K562 (cell line): ENCODE data around the gene DIAPH3. TPM values are rescaled to one million over a fixed set of nuclear protein-coding genes. Genes with fewer than 3 reads are reported as not detected.

ENCODE experiments used
- NFIX ChIP-seq: fragments of 250-450 bp; sonication (Bioruptor Pico); IDR thresholded peaks from 2 replicates; pipeline ENCODE4 v1.4.0; 2020; ENCODE audit warnings: low read depth, mild to moderate bottlenecking, moderate library complexity
- PRPF4 ChIP-seq: fragments of 200-400 bp; formaldehyde crosslinking; IDR thresholded peaks from one replicate; pipeline ENCODE4 v1.6.1; 2017; ENCODE audit warnings: low read length, low read depth, mild to moderate bottlenecking; ENCODE audit not compliant: insufficient read depth, poor library complexity, severe bottlenecking
- TSC22D4 ChIP-seq: fragments of 450-650 bp; IDR thresholded peaks from 2 replicates; pipeline ENCODE4 v1.6.1; 2016; ENCODE audit warnings: missing genetic modification characterization, missing biosample characterization, control low read depth
- ZNF274 ChIP-seq: IDR thresholded peaks from 2 replicates; pipeline ENCODE4 v1.6.1; 2011; ENCODE audit warnings: low read depth, mild to moderate bottlenecking, low read length, moderate library complexity, borderline replicate concordance
- ZNF318 ChIP-seq, 2 experiments: fragments of 450-650 bp; IDR thresholded peaks; 2 replicates each; pipeline ENCODE4 v1.6.1; 2016; ENCODE audit warnings: mild to moderate bottlenecking in 2 of 2, borderline replicate concordance in 1 of 2, low read depth in 1 of 2, moderate library complexity in 1 of 2
- ZNF707 ChIP-seq: fragments of 250-450 bp; sonication (Bioruptor Pico); conservative IDR thresholded peaks from 2 replicates; pipeline ENCODE4 v1.8.0; 2022; ENCODE audit warnings: inconsistent platforms, mild to moderate bottlenecking, moderate library complexity
- polyA plus RNA-seq, 8 experiments: library from polyadenylated mRNA; depleted of rRNA in 4 of 8; stranded (reverse) in 5 of 8; unstranded in 3 of 8; fragments of >200 nt; fragmentation: Nextera tagmentation in 2 of 8; fragmentation: Illumina TruSeq in 1 of 8; extraction: Ambion mirVana in 2 of 8; extraction: Trizol in 1 of 8; gene quantifications; 2 replicates each; pipeline versions ENCODE4 v1.2.1 to v1.2.3, GENCODE V29; 2011 to 2014; ENCODE audit warnings: inconsistent platforms in 1 of 8, missing spikeins in 1 of 8
- total RNA-seq, 7 experiments: library from RNA; depleted of rRNA in 6 of 7; stranded (reverse); fragments of >200 nt in 6 of 7; fragmentation: Illumina TruSeq in 2 of 7; extraction: Trizol in 2 of 7; gene quantifications; 2 replicates each; pipeline versions ENCODE4 v1.2.1 to v1.2.3, GENCODE V29; 2011 to 2021; ENCODE audit warnings: low replicate concordance in 1 of 7

DIAPH3 gene
- total and polyA plus RNA-seq, 9 of the 15 experiments (the other 6 are each of a cell fraction or from before 2014, with no cell fraction given) = 9.0 to 18.7 (median 14.7) TPM

GRCh38 chr13:60143775-60144174, 20.0 kb downstream of the DIAPH3 start (continued):
- TF ChIP-seq ZNF318 (IDR thresholded peaks at IDR 0.05; ENCODE audit: borderline replicate concordance in 1 of 2, low read depth in 1 of 2) (no peak), TSC22D4 (tag) (no peak), ZNF274 (no peak), NFIX (CRISPR knock-in tag) (no peak), PRPF4 (no peak), ZNF707 (CRISPR knock-in tag) (no peak)
